Activated CD8-positive, alpha-beta T cell treated with anti-CD3 and anti-CD28 coated beads for 36 hours (primary cell): Measurements from ENCODE around the gene CXCR4. TPM values are rescaled to one million over a fixed set of nuclear protein-coding genes. Genes with fewer than 3 reads are reported as not detected.

ENCODE experiments used
- ATAC-seq: fragments of 200-7000 bp; cut with Tn5 transposase; one replicate; pipeline ENCODE4 v1.10.0; 2021; ENCODE audit warnings: mild to moderate bottlenecking, moderate library complexity
- CTCF ChIA-PET: fragments of 350-600 bp; sonication (Branson Sonifier 250); formaldehyde crosslinking; loops from one replicate; lab custom pipeline; 2021; ENCODE audit warnings: antibody characterized with exemption; lab: Charles Lee
- POLR2A ChIA-PET: fragments of 350-600 bp; sonication (Branson Sonifier 250); formaldehyde crosslinking; loops from one replicate; lab custom pipeline; 2021; ENCODE audit warnings: antibody characterized with exemption; lab: Charles Lee
- DNase-seq: peaks from one replicate; pipeline ENCODE4 v3.0.0-alpha.2; 2020
- H3K27ac Mint-ChIP-seq: one replicate; pipeline ENCODE4 v1.8.0; 2021; ENCODE audit warnings: mild to moderate bottlenecking, mixed read lengths
- H3K27me3 Mint-ChIP-seq: one replicate; pipeline ENCODE4 v1.8.0; 2021; ENCODE audit warnings: mixed read lengths
- H3K36me3 Mint-ChIP-seq: one replicate; pipeline ENCODE4 v1.8.0; 2021; ENCODE audit warnings: low read depth, mixed read lengths
- H3K4me1 Mint-ChIP-seq: one replicate; pipeline ENCODE4 v1.8.0; 2021; ENCODE audit warnings: low read depth, mixed read lengths
- H3K4me3 Mint-ChIP-seq: one replicate; pipeline ENCODE4 v1.8.0; 2021; ENCODE audit warnings: mild to moderate bottlenecking, moderate library complexity, mixed read lengths
- H3K9me3 Mint-ChIP-seq: one replicate; pipeline ENCODE4 v1.8.0; 2021; ENCODE audit warnings: mixed read lengths
- CTCF ChIP-seq: fragments of 200-600 bp; IDR thresholded peaks from one replicate; pipeline ENCODE4 v1.8.0; 2022; ENCODE audit warnings: antibody characterized with exemption, mild to moderate bottlenecking
- intact Hi-C: fragments of 100-400 bp; cut with micrococcal nuclease; formaldehyde crosslinking; loops from one replicate; pipeline ENCODE4 v1.10.0; 2022
- total RNA-seq, 2 experiments: library from RNA; stranded (reverse); gene quantifications; one replicate each; pipeline ENCODE4 v1.2.3, GENCODE V29; 2021

Gene CXCR4
- total RNA-seq, 2 experiments from 2014 or later = 97.0 to 103 TPM

DNA sequence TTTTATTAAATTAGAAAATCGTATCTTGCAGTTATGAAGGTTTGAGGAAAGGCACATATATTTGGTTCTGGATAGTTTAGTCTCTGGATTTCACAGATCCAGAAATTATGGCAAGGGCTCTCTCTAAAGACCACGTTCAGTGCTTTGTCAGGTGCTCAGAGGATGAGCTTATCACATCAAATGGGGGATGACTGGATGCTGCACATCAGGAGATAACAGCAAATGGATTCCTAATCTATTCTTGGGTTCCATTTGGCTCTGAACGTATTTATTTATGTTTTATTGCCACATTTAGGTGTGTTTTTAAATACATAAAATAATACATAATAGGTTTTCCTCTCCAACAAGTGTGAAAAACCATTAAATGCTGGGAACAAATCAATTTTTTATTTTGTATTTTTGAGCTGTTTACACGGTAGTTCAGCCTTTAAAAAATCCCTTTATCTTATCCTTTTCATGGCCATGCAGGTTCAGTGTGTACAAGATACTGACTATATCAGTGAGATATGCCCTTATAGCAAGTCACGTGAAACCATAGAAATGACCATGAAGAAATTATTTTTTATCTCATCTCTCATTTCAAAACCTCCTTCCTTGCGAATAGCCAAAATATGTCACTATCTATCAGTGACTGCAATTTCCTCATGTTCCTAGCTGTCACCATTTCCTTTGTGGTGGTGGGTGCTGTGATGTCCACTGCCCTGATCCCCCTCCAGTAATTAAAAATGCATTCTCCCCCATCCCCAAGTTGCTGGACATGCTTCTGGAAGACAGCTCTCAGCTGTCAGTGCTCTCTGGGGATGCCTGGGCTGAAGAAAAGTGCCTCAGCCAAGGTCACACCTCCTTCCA is 25.9 kb upstream of the CXCR4 start:
- no peaks in the 10 kb centered on the region for H3K9me3 Mint-ChIP-seq
- H3K4me3 Mint-ChIP-seq = no peak overlapping the region
- no peak overlapping the region for H3K27ac Mint-ChIP-seq
- CTCF ChIA-PET = interaction anchor here (1.0 kb wide), 1 partner anchor 47 kb away, joined by 4 read pairs; no protein-coding TSS in a partner anchor
- DNase-seq (no peak), ATAC-seq (no peak)
- TF ChIP-seq CTCF = no peak
- intact Hi-C loops = no loop called here
- POLR2A ChIA-PET = interaction anchor here (0.8 to 1.4 kb wide), 4 partner anchors 10 to 159 kb away, joined by 3 to 5 read pairs (median 4); no protein-coding TSS in a partner anchor
- H3K27me3 Mint-ChIP-seq = peaks cover 2% of the 10 kb centered on the region
- H3K4me1 Mint-ChIP-seq = peaks cover 38% of the 10 kb centered on the region
- no peaks in the 10 kb centered on the region for H3K36me3 Mint-ChIP-seq

DNA sequence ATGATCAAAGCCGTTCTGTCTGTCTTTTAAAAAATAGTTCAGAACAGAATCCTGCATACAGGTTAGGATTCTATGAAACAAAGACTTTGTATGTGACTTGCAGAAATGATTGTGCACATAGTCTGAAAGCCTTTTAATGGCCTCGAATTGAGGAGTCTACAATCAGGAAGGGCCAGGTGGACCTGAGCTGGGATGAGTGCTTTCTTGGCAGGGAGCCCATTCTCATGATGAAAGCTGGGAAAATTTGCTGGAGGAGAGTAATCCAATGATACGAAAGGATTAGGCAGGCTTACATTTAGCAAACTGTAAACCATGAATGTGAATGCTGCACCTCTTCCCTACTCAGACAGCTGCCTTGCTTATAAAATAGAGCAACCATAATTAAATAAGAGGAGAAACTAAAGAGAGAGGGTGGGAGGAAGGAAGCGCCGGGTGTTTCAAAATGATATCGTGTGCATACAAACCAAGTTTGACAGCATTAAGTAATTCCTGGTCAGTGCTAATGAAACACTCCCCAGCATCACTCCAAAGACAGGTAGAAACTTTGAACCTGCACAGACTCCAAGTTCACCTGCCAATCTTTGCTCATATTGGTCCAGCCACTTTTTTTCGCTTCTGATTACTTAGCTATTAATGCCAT is 23.7 kb upstream of the CXCR4 start:
- CTCF ChIA-PET = interaction anchor here (1.0 to 1.6 kb wide), 4 partner anchors 9 to 243 kb away, joined by 3 to 4 read pairs (median 3); no protein-coding TSS in a partner anchor
- intact Hi-C loops = no loop called here
- H3K4me1 Mint-ChIP-seq = peaks cover 57% of the 10 kb centered on the region
- no peak for TF ChIP-seq CTCF
- no peak overlapping the region for H3K27ac Mint-ChIP-seq
- ATAC-seq = no peak
- no peaks in the 10 kb centered on the region for H3K9me3 Mint-ChIP-seq
- H3K36me3 Mint-ChIP-seq = no peaks in the 10 kb centered on the region
- DNase-seq = no peak
- H3K4me3 Mint-ChIP-seq = no peak overlapping the region
- H3K27me3 Mint-ChIP-seq = peaks cover 9% of the 10 kb centered on the region
- POLR2A ChIA-PET = no interaction called here

GRCh38 chr2:136139631-136140030 is 21.7 kb upstream of the CXCR4 start:
- Mint-ChIP-seq H3K4me3 (peak overlapping the region; percentile 1), H3K36me3 (no peaks in the 10 kb centered on the region), H3K27ac (no peak overlapping the region), H3K9me3 (no peaks in the 10 kb centered on the region), H3K4me1 (peaks cover 77% of the 10 kb centered on the region), H3K27me3 (peaks cover 11% of the 10 kb centered on the region)
- DNase-seq (no peak), ATAC-seq (no peak)
- TF ChIP-seq CTCF = no peak
- ChIA-PET POLR2A (interaction anchor here (0.8 to 1.0 kb wide), 3 partner anchors 10 to 241 kb away, joined by 3 read pairs; no protein-coding TSS in a partner anchor), CTCF (interaction anchor here (1.1 to 1.4 kb wide), 4 partner anchors 23 to 245 kb away, joined by 3 to 5 read pairs (median 4); no protein-coding TSS in a partner anchor)
- intact Hi-C loops = loop anchor here (5.0 kb wide), 1 partner anchor 188 kb away; no protein-coding TSS in a partner anchor

- ChIA-PET CTCF (interaction anchor here (1.2 to 1.8 kb wide), 3 partner anchors 10 to 244 kb away, joined by 3 to 11 read pairs (median 3); no protein-coding TSS in a partner anchor), POLR2A (interaction anchor here (0.9 to 1.9 kb wide), 2 partner anchors 11 to 101 kb away, joined by 3 to 9 read pairs; no protein-coding TSS in a partner anchor)
- intact Hi-C loops = loop anchor here (2.0 to 5.0 kb wide), 2 partner anchors 189 to 225 kb away; no protein-coding TSS in a partner anchor
- ATAC-seq = no peak
- no peak for DNase-seq
- no peaks in the 10 kb centered on the region for H3K36me3 Mint-ChIP-seq
- H3K9me3 Mint-ChIP-seq = no peaks in the 10 kb centered on the region
- H3K4me3 Mint-ChIP-seq = no peak overlapping the region
- no peak for TF ChIP-seq CTCF
- H3K27me3 Mint-ChIP-seq = peaks cover 11% of the 10 kb centered on the region
- H3K4me1 Mint-ChIP-seq = peaks cover 91% of the 10 kb centered on the region
- H3K27ac Mint-ChIP-seq = peak overlapping the region; percentile 40
These were observed 20.0 kb upstream of the CXCR4 start for GRCh38 chr2:136137982-136138381.
